K562 (cell line): ENCODE results near the gene MAP4. TPM values are rescaled to one million over a fixed set of nuclear protein-coding genes. Genes with fewer than 3 reads are reported as not detected.

Experiments used
- ATAC-seq: fragments of 200-7000 bp; cut with Tn5 transposase; 3 replicates; pipeline ENCODE4 v1.9.1; 2020; ENCODE audit warnings: moderate library complexity
- BruUV-seq: library from RNA; stranded (reverse); fragments of 400-500 nt; replicated peaks from 2 replicates; lab custom pipeline; 2021; lab: Mats Ljungman, UMichigan
- CTCF ChIA-PET: fragments of 300-600 bp; formaldehyde crosslinking; extraction: SDS; loops from one replicate; lab custom pipeline; 2021; ENCODE audit warnings: low intra/inter-chr PET ratio; lab: Yijun Ruan, JAX
- POLR2A ChIA-PET: fragments of 300-600, 350-650 bp; sonication (Branson Sonifier 250); formaldehyde crosslinking; extraction: SDS; loops from one replicate; lab custom pipeline; 2021; ENCODE audit warnings: antibody characterized with exemption, inconsistent platforms; lab: Yijun Ruan, JAX
- DNase-seq, 4 experiments: peaks; one replicate each; pipeline versions ENCODE4 v3.0.0 to v3.0.0-alpha.2; 2011 to 2018; ENCODE audit warnings: low spot score in 3 of 4, mixed read lengths in 3 of 4; ENCODE audit errors: extremely low read depth in 1 of 4
- FAIRE-seq: peaks from 2 replicates; lab custom pipeline; 2011; peaks lifted over from hg19 to GRCh38; lab: Jason Lieb, UNC
- H2AFZ ChIP-seq: 2 replicates; pipeline ENCODE4 v1.6.0; 2011; ENCODE audit warnings: low read depth, low read length, control low read depth, inconsistent platforms
- H3K27ac ChIP-seq: fragments of 200-600 bp; 3 replicates; pipeline ENCODE4 v1.8.0; 2011; ENCODE audit warnings: low read depth, mild to moderate bottlenecking, control low read depth, inconsistent platforms, low read length, moderate library complexity, mixed read lengths; ENCODE audit errors: extremely low read depth
- H3K27me3 ChIP-seq, 2 experiments: fragments of 300-600 bp in 1 of 2; 2 replicates in 1 of 2; 3 replicates in 1 of 2; pipeline versions ENCODE4 v1.6.0 to v1.8.0; 2011; ENCODE audit warnings: inconsistent platforms in 2 of 2, low read length in 2 of 2, mild to moderate bottlenecking in 1 of 2, mixed read lengths in 1 of 2, moderate library complexity in 1 of 2; ENCODE audit not compliant: control insufficient read depth in 2 of 2, insufficient read depth in 2 of 2
- H3K36me3 ChIP-seq: fragments of 300-600 bp; 3 replicates; pipeline ENCODE4 v1.8.0; 2011; ENCODE audit warnings: mild to moderate bottlenecking, low read length, inconsistent platforms; ENCODE audit not compliant: control insufficient read depth, insufficient read depth
- H3K4me1 ChIP-seq, 2 experiments: fragments of 200-600 bp in 1 of 2; replicated peaks in 1 of 2; 2 replicates in 1 of 2; 3 replicates in 1 of 2; pipeline versions ENCODE4 v1.5.1 to v1.8.0; 2011; ENCODE audit warnings: inconsistent platforms in 2 of 2, low read length in 2 of 2, mild to moderate bottlenecking in 1 of 2, mixed read lengths in 1 of 2, moderate library complexity in 1 of 2; ENCODE audit not compliant: control insufficient read depth in 2 of 2, insufficient read depth in 2 of 2
- H3K4me2 ChIP-seq: 2 replicates; pipeline ENCODE4 v1.6.1; 2011; ENCODE audit warnings: low read length, control low read depth, inconsistent platforms, mixed read lengths; ENCODE audit not compliant: insufficient read depth
- H3K4me3 ChIP-seq: fragments of 200-600 bp; sonication (generic), shearing (Covaris generic); 2 replicates; pipeline ENCODE4 v1.5.1; 2016; ENCODE audit warnings: control low read depth, inconsistent platforms
- H3K79me2 ChIP-seq: fragments of 200-600 bp; 3 replicates; pipeline ENCODE4 v1.8.0; 2011; ENCODE audit warnings: low read length, inconsistent platforms; ENCODE audit not compliant: control insufficient read depth, insufficient read depth
- H3K9ac ChIP-seq, 2 experiments: 2 replicates each; pipeline versions ENCODE4 v1.6.0 to v1.6.1; 2011; ENCODE audit warnings: low read depth in 2 of 2, low read length in 2 of 2, control low read depth in 1 of 2, inconsistent platforms in 1 of 2, mild to moderate bottlenecking in 1 of 2, mixed read lengths in 1 of 2; ENCODE audit not compliant: insufficient read depth in 1 of 2
- H3K9me1 ChIP-seq: one replicate; pipeline ENCODE4 v1.6.0; 2011; ENCODE audit warnings: inconsistent platforms, mild to moderate bottlenecking, low read length, moderate library complexity; ENCODE audit not compliant: control insufficient read depth, insufficient read depth
- H3K9me3 ChIP-seq: replicated peaks from 2 replicates; pipeline ENCODE4 v1.5.1; 2011; ENCODE audit warnings: low read depth, low read length, inconsistent platforms; ENCODE audit not compliant: control insufficient read depth, insufficient read depth
- H4K20me1 ChIP-seq: replicated peaks from 2 replicates; pipeline ENCODE4 v1.6.1; 2011; ENCODE audit warnings: low read length, inconsistent platforms, mixed read lengths; ENCODE audit not compliant: control insufficient read depth, insufficient read depth
- ATF6 ChIP-seq: sonication (generic); formaldehyde crosslinking; IDR thresholded peaks from 2 replicates; pipeline ENCODE4 v1.4.0; 2020; ENCODE audit warnings: mild to moderate bottlenecking, missing genetic modification reagents
- CBX3 ChIP-seq, 2 experiments: IDR thresholded peaks; 1 replicate in 1 of 2; 2 replicates in 1 of 2; pipeline ENCODE4 v1.6.1; 2012; ENCODE audit warnings: inconsistent platforms in 2 of 2, low read length in 2 of 2, borderline replicate concordance in 1 of 2, control low read depth in 1 of 2
- E4F1 ChIP-seq: fragments of 250-450 bp; sonication (Bioruptor Pico); IDR thresholded peaks from 2 replicates; pipeline ENCODE4 v1.5.0; 2021; ENCODE audit warnings: mild to moderate bottlenecking, borderline replicate concordance
- FOSL1 ChIP-seq: fragments of 200-800 bp; sonication (Bioruptor generic); conservative IDR thresholded peaks from 2 replicates; pipeline ENCODE4 v1.6.1; 2016; ENCODE audit warnings: missing genetic modification characterization, missing compliant biosample characterization
- HES1 ChIP-seq: fragments of 450-650 bp; IDR thresholded peaks from 2 replicates; pipeline ENCODE4 v1.6.1; 2016; ENCODE audit warnings: low read depth, mild to moderate bottlenecking, moderate library complexity
- HEY1 ChIP-seq: fragments of 250-450 bp; sonication (Bioruptor Pico); IDR thresholded peaks from 2 replicates; pipeline ENCODE4 v1.5.0; 2020; ENCODE audit warnings: mild to moderate bottlenecking, moderate library complexity, borderline replicate concordance
- HNRNPK ChIP-seq: fragments of 200-400 bp; formaldehyde crosslinking; IDR thresholded peaks from one replicate; pipeline ENCODE4 v1.6.1; 2018; ENCODE audit warnings: mild to moderate bottlenecking, low read depth, low read length; ENCODE audit not compliant: poor library complexity, severe bottlenecking
- PML ChIP-seq: IDR thresholded peaks from 2 replicates; pipeline ENCODE4 v1.6.1; 2012; ENCODE audit warnings: low read length, inconsistent platforms
- POLR2A ChIP-seq: fragments of 450-650 bp; conservative IDR thresholded peaks from 2 replicates; pipeline ENCODE4 v1.6.1; 2016
- RBFOX2 ChIP-seq: fragments of 200-400 bp; formaldehyde crosslinking; IDR thresholded peaks from 2 replicates; pipeline ENCODE4 v1.6.1; 2017; ENCODE audit warnings: low read depth, mild to moderate bottlenecking, low read length, moderate library complexity
- RUNX1 ChIP-seq: sonication (generic); IDR thresholded peaks from 2 replicates; pipeline ENCODE4 v1.6.1; 2016; ENCODE audit warnings: antibody characterized with exemption, low read depth
- SMARCB1 ChIP-seq: IDR thresholded peaks from 2 replicates; pipeline ENCODE4 v1.6.1; 2011; ENCODE audit warnings: improper control_type of control experiment, low read depth; ENCODE audit not compliant: insufficient read length
- SRSF3 ChIP-seq: fragments of 200-400 bp; formaldehyde crosslinking; IDR thresholded peaks from 2 replicates; pipeline ENCODE4 v1.6.1; 2016; ENCODE audit warnings: mild to moderate bottlenecking, low read length, moderate library complexity; ENCODE audit not compliant: insufficient read depth
- THRAP3 ChIP-seq: fragments of 450-650 bp; IDR thresholded peaks from 2 replicates; pipeline ENCODE4 v1.6.1; 2016; ENCODE audit warnings: mild to moderate bottlenecking, inconsistent platforms, borderline replicate concordance
- ZEB2 ChIP-seq: fragments of 450-650 bp; IDR thresholded peaks from 2 replicates; pipeline ENCODE4 v1.6.1; 2016
- ZNF12 ChIP-seq: sonication (generic); formaldehyde crosslinking; IDR thresholded peaks from 2 replicates; pipeline ENCODE4 v1.4.0; 2020; ENCODE audit warnings: mild to moderate bottlenecking, missing genetic modification reagents
- WGBS: fragments of 100-300 bp; shearing (Covaris generic); methylation state at CpG from one replicate; pipeline ENCODE4 v1.1.6; 2016; ENCODE audit warnings: low coverage, mixed read lengths; ENCODE audit not compliant: insufficient coverage; ENCODE audit errors: missing lambda C conversion rate; 5-methylcytosine and 5-hydroxymethylcytosine counted together
- in situ Hi-C: fragments of 300-500 bp; cut with MboI; formaldehyde crosslinking; loops from 4 replicates; pipeline ENCODE4 v1.15.0; 2018; ENCODE audit warnings: inconsistent platforms, mixed read lengths
- intact Hi-C: fragments of 100-400 bp; cut with micrococcal nuclease; formaldehyde crosslinking; loops from 2 replicates; pipeline ENCODE4 v1.14.2; 2022
- polyA plus RNA-seq, 8 experiments: library from polyadenylated mRNA; depleted of rRNA in 4 of 8; stranded (reverse) in 5 of 8; unstranded in 3 of 8; fragments of >200 nt; fragmentation: Nextera tagmentation in 2 of 8; fragmentation: Illumina TruSeq in 1 of 8; extraction: Ambion mirVana in 2 of 8; extraction: Trizol in 1 of 8; gene quantifications; 2 replicates each; pipeline versions ENCODE4 v1.2.1 to v1.2.3, GENCODE V29; 2011 to 2014; ENCODE audit warnings: inconsistent platforms in 1 of 8, missing spikeins in 1 of 8
- total RNA-seq, 7 experiments: library from RNA; depleted of rRNA in 6 of 7; stranded (reverse); fragments of >200 nt in 6 of 7; fragmentation: Illumina TruSeq in 2 of 7; extraction: Trizol in 2 of 7; gene quantifications; 2 replicates each; pipeline versions ENCODE4 v1.2.1 to v1.2.3, GENCODE V29; 2011 to 2021; ENCODE audit warnings: low replicate concordance in 1 of 7

The MAP4 gene
- total and polyA plus RNA-seq, 9 of the 15 experiments (the other 6 are each of a cell fraction or from before 2014, with no cell fraction given) = 13.3 to 141 (median 36.8) TPM

GRCh38 chr3:47850564-47851410 is 165.4 kb downstream of the MAP4 start:
- no peaks in the 10 kb centered on the region for H3K27me3 ChIP-seq
- no TSS peak for BruUV-seq
- H3K4me3 ChIP-seq = no peak overlapping the region
- H4K20me1 ChIP-seq = peaks cover 17% of the 10 kb centered on the region
- H3K4me1 ChIP-seq = peaks cover 0 to 30% of the 10 kb centered on the region in 2 experiments; a peak in 1 of 5 replicates
- ChIA-PET POLR2A (interaction anchor here (0.9 to 2.1 kb wide), 8 partner anchors 8 to 307 kb away, joined by 3 to 13 read pairs (median 4); no protein-coding TSS in a partner anchor), CTCF (no interaction called here)
- H3K9me3 ChIP-seq = no peaks in the 10 kb centered on the region
- H3K36me3 ChIP-seq = peaks cover 91% of the 10 kb centered on the region
- H3K9me1 ChIP-seq = no peaks in the 10 kb centered on the region
- peak; percentile 14 for ATAC-seq
- no peak overlapping the region for H3K4me2 ChIP-seq
- DNase-seq = no peak
- peak overlapping the region in 1 of 2 experiments; percentile 45; a peak in 2 of 4 replicates for H3K9ac ChIP-seq
- H2AFZ ChIP-seq = no peak overlapping the region
- 81% methylated on average over 14 of the region's 14 CpGs for WGBS
- in situ Hi-C loops (no loop called here), intact Hi-C loops (loop anchor here (1.0 to 5.0 kb wide), 2 partner anchors 140 to 302 kb away; no protein-coding TSS in a partner anchor)
- H3K27ac ChIP-seq = no peak overlapping the region
- H3K79me2 ChIP-seq = no peaks in the 10 kb centered on the region
- peak; percentile 58 for FAIRE-seq
- TF ChIP-seq ATF6 (CRISPR knock-in tag) = no peak
- TF ChIP-seq FOSL1 = no peak
- TF ChIP-seq E4F1 (CRISPR knock-in tag) = no peak
- TF ChIP-seq HEY1 (CRISPR knock-in tag) = no peak
- TF ChIP-seq ZEB2 = no peak
- no peak for TF ChIP-seq CBX3 (IDR thresholded peaks at IDR 0.05; ENCODE audit: borderline replicate concordance in 1 of 2, low read length in 2 of 2)
- no peak for TF ChIP-seq SRSF3
- TF ChIP-seq HNRNPK = no peak
- no peak for TF ChIP-seq SMARCB1
- peak; percentile 83 for TF ChIP-seq POLR2A
- no peak for TF ChIP-seq HES1
- no peak for TF ChIP-seq ZNF12 (CRISPR knock-in tag)
- TF ChIP-seq PML = peak; percentile 19
- TF ChIP-seq THRAP3 = no peak
- 0 out of 2 replicates have a peak, but pooled peaks have one; percentile 22 for TF ChIP-seq RBFOX2
- TF ChIP-seq RUNX1 = no peak
